Stimulated activated CD4-positive, alpha-beta T cell treated with anti-CD3 and anti-CD28 coated beads, Interleukin-2, amount 100 ng/mL, for 24 hours (primary cell): ENCODE measurements around the gene AVPI1.

Experiments
- DNase-seq, 2 donors: peaks; one replicate each; pipeline ENCODE4 v3.0.0-alpha.2; 2020

The AVPI1 gene, protein sequence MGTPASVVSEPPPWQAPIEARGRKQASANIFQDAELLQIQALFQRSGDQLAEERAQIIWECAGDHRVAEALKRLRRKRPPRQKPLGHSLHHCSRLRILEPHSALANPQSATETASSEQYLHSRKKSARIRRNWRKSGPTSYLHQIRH

DNA sequence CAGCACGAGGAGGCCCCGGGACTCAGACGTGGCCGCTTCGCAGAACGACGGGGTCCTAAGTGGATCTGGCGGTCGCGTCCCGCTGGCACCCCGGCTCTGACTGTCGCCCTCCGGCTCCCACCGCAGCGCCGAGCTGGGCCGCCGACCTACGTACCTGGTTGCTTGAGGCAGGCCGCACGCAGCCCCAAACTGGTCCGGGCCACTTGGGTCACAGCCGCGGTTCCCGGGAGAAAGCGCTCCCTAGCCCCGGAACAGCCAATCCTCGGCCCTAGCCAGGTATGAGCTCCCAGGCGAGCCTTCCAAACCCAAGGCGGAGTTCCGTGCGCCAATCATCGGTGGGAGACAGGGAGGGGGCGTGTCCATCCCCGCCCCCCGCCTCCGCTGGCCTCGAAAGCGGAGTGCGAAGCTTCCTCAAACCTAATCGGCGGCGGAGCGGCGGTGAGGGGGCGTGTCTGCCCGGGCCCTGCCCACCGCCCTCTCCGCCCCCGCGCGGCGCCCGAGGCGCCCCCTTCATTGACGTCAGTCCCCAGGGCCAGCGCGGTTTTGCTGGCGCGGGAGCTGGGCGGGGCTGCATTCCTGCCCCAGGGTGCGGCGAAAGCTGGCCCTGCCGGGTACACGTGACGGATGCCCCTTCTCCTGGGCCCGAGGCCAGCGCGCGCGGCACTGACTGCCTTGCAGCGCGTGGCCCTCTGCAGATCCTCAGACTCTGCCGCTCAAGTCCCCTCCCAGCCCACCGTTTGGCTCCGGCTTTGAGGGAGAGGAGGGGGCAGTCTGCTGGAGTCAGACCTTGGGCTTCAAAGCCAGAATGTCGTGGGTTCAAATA lies at the start of gene AVPI1:
Gene AVPI1, minus strand, starts transcription at position 280 of the 823 bp plus-strand sequence. CDS start 7,336 bp downstream, outside the sequence.
- DNase-seq = peak; percentile 93 to 97

DNA sequence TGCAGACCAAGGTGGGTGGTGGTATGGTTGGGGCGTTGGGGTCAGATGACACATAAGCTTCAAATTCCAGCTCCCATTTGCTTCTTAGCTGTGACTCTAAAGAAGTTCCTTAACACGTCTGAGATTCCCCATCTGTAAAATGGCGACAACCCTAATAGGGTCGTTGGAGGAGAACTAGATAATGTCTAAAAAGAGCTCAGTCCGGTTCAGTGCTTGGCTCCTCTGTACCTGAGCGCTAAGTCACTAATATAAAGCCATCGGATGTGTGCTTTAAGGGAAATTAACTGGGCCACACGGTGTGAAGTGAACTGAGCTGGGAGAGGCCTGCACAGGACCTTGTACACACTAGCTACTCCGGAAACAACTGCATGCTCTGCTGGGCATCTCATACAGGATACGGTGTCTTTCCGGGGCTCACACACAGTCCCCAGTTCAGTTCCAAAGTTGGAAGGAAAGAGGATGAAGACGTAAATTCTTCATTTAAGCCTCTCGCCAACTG lies 49.4 kb upstream of the AVPI1 start:
- no peak for DNase-seq

DNA sequence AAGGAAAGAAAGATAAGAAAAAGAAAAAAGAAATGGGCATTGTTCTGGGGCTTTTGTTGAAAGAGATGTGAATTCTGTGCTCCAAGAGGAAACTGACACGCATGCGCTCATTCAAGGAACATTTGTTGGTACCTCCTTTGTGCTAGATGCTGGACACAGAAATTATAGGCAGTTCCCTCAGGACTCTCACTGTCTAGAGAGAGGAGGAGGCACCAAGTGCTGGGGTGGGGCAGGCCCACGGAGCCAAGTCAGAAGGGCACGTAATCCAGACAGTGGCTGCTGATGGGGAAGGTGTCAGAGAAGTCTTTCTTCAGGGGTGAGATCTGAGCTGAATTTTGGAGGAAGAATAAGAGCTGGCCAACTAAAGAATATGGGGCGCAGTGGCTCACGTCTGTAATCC lies 47.0 kb upstream of the AVPI1 start:
- no peak for DNase-seq

DNA sequence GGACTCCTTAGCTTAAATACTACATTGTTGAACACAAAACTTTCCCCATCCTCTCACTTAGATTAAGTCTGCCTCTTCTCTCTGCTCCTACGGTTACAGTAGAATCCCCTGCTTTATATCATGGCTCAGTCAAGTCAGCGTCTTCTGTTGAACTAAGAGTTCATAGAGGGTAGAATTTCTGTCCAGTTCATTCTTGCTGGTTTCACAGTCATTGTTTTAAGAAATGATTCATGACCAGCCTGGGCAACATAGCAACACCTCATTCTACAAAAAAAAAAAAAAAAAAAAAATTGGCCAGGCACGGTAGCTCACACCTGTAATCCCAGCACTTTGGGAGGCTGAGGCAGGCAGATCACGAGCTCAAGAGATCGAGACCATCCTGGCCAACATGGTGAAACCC lies 46.2 kb upstream of the AVPI1 start:
- no peak for DNase-seq

DNA sequence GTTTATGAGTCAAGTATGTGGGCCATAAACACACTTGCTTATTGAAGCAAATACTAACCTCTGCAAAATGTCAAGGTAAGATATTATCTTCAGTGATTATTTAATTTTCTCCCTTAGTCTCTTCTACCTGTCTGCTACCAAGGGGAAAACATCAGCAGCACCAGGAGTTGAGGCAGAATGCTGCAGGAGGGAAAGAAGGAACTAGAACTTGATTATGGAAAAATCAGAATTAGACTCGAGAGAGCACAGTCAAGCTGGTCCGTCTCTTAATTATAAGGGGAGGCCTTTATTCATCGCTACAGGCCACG lies 45.0 kb upstream of the AVPI1 start:
- DNase-seq = no peak

DNA sequence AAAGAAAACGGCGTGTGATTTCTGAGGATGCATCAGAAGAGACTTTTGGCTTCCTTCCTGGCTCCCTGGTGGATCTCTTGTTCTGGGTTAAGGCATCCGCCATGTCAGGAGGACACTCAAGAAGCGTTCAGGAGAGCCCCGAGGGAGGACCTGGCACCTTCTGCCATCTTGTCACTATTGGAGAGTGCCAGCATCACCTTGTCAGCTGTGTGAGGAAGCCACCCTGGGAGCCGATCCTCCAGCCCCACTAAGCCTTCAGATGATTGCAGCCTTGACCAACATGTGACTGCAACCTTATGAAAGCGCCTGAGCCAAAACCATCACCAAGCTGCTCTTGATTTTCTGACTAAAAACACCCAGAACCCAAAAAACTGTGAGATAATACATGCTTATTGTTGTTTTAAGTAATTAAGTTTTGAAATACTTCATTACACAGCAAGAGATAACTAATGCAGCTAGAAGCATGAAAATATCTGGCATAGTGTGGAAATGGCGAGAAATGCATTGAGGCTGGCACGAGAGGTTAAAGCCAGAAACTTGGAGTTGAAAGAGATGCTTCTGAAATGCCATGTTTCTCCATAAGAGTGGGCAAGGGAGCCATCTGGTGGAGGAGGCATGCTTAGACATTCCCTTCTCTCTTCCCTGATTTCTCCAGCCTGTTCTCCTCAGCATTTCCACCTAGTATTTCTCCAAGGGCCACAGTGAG lies 44.5 kb upstream of the AVPI1 start:
- peak; percentile 54 to 67 for DNase-seq

DNA sequence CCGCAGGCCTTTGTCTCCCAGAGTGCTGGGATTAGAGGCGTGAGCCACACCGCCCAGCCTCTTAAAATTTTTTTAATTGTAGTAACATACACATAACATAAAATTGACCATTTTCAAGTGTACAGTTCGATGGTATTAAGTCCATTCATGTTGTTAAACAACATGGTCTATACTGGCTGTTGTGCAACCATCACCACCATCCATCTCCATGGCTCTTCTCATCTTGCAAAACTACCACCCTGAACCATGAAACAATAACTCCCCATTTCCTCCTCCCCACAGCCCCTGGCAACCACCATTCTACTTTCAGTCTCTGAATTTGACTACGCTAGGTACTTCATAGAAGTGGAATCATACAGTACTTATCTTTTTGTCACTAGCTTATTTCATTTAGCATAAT lies 42.0 kb upstream of the AVPI1 start:
- DNase-seq = no peak

DNA sequence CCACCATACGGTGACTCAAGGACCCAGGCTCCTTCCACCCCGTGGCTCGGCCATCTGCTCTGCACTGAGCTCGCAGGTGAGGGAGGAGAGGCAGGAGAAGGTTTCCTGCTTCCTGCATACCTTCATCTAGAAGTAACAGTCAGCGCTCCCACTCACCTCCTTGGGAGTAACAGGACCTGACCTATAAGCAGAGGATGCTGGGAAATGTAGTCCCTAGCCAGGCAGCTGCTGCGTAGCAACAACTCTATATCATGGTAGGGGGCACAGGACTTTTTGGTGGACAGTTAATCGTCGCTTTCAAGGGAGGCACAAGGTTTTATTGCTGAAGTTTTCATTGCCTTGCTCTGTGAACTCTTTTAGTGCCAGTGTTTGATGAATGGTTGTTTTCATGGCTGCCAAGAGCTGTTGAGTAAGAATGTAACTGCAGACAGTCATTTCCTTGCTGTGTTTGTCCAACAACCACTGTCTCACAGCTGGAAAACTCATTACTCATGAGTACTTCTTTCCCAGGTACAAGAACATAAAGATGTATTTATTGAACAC lies 39.7 kb upstream of the AVPI1 start:
- DNase-seq = no peak

DNA sequence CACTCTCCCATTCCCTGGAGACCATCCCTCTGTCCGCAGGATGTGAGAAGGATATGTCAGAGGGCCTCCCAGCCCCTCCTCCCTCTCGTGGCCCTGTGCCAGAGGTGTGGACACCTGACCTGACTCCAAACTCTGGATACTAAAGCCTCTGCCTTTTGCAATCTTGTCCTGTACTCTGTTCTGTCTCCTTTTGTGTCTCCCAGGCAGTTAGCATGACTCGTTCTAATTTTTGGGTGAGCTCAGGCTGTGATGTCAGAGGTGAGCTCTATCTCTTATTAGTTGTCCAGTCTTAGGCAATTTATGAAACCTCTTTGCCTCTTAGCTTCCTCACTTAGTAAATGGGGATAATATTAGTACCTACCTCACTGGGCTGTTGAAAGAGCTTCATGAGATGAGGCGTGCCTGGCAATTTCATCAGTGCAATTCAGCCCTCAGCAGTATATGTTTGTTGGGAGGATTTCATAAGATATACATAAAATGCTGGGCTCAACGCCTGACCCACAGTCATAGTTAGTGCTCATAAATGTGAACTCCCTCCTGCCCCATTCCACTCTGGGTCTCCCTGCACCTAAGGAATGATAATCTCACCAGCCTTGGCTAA lies 37.4 kb upstream of the AVPI1 start:
- no peak for DNase-seq

DNA sequence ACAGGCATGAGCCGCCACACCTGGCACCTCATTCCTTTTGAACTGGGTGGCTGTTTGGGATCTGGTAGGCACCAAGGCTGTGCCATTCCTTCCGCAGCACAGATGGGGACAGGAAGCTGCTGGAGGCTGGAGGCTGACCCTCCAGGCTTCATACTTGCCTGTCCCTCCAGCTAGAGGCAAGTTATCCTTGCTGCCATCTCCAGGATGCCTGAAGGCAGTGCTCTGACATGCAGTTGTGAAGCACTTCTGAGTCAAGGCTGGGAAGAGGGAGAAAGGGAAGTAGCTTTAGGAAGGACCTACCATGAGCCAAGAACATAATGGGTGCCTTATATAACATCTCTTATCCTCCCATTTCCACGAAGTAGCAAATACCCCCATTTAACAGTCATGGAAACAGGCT lies 36.0 kb upstream of the AVPI1 start:
- no peak for DNase-seq

DNA sequence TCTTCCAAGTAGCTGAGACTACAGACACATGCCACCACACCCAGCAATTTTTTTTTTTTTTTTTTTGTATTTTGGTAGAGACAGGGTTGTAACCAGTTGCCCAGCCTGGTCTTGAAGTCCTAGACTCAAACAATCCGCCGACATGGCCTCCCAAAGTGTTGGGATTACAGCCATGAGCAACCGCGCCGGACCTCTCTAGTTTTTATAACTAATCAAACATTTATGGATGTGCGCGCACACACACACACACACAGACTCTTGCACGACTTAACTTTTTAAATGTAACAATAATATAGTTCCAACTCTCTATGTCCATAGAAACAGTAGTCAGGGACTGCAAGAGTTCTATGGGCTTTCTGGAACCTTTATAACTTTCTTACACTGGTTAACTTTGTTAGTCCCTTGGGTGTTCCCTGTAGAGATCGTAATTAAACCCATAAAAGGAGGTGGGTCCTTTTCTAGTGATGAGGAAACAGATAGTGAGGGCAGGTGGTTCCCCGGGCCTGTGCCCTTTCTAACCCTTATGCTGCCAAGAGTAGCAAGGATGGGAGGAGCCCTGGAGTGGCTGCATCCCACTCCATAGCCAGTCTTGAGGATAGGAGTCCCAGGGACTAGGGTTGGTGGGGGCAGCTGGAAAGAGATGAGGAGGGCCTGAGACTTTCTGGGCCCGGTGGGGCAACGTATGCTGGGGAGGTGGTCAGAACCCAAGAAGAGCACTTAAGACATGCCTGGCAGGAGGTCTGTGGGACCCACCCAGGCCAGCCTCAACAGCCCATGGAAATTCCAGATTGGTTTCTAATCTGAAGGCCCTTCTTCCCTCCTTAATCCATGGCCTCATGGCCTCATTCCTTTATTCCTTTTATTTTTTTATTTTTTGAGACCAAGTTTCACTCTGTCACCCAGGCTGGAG lies 35.1 kb upstream of the AVPI1 start:
- DNase-seq = no peak

DNA sequence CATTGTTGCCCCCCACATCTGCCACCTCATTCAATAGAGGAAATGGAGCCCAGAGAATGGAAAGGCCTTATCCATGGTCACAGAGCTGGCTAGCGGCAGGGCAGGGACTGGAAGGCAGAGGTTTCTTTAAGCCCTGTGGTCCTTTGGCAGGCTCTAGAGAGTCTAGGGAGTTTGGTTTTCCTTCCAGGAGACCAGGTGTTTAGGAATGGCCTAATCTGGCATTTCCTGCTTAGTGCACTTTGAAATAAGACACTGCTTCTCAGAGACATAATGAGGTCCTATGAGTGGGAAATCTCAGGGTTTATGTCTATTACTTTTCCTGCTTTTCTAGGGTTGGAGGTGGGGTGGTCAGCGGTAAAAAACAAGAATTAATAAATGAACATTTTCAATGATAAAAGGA lies 32.6 kb upstream of the AVPI1 start:
- no peak for DNase-seq

DNA sequence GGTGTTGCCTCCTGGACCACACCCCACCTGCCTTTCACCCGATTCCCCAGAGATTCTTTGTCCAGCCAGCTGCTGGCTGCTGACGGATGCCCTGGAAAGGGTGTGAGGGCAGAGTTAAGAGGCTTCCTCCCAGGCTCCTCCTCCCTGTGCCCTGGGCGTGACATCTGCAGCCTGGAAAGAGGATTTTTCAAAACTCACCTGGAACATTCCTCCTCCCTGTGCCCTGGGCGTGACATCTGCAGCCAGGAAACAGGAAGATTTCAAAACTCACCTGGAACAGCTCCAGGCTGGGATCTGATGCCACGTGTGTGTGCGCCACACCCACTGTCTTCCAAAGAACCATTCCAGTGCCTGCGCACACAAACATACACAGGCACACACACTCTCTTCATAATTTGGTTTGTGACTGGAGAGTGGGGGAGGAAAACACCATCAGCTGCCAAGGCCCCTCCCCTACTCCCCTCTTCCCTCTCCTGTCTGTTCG lies 31.7 kb upstream of the AVPI1 start:
- DNase-seq = no peak

DNA sequence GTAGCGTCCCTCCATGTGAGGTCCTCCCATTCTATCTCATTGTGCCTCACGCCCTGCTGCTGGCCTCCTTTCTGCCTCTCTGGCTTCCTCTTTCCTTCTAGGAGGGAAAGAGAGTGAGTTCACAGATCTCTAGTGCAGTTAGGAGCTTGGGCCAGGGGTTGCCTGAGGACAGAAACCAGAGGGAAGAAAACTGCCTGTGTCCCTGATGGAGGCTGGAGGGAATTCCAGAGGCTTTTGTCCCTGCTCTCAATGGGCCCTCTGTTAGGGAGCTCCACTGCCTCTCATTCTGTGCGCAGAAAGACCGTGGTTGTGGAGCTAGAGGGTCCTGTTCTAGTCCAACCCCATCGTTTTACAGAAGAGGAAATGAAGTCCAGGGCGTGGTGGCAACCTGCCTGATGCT lies 31.1 kb upstream of the AVPI1 start:
- DNase-seq = no peak

DNA sequence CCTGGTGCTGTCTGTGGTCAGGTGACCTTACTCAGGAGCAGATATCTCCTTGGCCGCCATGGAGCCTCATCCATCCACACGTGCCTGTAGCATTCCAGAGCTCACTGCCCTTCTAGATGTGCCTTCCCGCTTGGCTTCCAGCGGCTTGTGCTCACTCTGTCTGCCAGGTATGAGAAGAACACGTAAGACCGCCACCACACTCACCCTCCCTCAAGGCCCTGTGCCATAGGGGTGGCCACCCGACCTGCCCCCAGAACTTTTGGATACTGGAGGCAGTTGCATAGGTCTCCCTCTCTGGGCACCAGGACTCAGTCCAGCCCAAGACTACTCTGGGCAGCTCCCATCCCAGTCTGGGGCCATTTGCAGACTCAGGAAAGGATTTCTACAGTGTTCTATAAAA lies 30.6 kb upstream of the AVPI1 start:
- DNase-seq = no peak

DNA sequence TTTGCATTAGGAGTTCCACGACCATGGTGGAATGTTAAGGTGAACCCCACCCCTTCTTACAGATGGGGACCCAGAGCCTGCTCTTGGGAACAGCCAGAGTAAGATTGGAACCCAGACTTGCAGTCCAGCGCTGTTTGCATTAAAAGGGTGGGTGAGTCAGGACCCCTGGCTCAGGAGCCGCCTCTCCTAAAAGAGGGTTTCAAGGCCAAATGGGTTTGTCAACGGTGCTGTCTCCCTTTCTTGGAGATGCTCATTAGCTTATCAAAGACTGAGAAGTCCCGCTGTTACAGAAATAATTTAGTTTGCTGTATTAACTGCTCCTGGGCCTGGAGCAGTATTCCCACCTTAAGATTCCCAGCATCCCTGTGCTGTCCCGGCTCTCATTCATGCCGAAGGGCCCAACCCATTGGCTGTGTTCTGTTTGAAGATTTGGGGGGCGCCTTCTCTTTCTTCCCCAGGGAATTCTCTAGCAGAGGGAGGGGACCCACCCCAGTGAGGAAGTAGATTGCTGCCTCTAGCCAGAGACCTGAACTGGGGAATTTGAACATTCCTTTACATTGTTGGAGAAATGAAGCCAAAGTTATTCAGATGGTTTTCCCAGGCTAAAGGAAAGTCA lies 28.3 kb upstream of the AVPI1 start:
- DNase-seq = no peak

DNA sequence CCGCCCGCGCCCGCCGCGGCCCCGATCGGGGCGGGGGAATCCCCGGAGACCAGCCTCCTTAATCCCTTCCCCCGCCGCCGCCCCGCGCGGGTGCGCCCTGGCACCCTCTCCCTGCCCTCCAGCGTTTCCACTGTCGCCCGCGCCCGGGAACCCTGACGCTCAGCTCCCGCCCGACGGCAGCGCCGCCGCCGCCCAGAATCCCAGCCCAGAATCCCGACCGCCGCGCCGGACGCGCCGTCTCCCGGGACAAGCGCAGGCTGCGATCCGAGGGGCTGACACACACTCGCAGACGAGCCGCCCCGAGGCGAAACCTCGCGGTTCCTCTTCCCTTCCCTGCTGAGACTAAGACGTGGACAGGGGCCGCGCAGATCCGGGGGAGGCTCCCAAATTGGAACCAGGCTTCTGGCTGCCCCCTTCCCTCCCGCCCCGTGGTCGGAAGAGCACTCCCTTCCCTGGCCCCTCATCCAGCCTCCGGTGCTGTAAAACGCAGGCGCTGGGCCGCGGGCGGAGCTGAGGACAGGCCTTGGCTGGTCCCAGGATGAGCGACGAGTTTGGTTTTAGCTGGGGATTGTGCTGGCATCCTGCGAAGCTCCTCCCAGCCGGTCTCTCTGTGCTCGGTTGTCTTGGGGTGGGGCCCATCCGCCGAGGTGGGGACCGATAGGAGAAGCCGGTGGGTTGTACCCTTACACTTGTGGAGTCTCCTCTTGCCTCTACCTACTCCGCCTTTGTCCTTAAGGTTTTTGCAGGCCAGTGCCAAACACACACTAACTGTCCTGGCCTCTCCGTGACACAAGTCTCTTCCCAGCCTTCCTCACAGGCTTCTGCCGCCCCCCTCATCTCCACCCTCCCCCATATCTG lies 27.6 kb upstream of the AVPI1 start:
- peak in 1 of 2 donors; percentile 34 for DNase-seq

DNA sequence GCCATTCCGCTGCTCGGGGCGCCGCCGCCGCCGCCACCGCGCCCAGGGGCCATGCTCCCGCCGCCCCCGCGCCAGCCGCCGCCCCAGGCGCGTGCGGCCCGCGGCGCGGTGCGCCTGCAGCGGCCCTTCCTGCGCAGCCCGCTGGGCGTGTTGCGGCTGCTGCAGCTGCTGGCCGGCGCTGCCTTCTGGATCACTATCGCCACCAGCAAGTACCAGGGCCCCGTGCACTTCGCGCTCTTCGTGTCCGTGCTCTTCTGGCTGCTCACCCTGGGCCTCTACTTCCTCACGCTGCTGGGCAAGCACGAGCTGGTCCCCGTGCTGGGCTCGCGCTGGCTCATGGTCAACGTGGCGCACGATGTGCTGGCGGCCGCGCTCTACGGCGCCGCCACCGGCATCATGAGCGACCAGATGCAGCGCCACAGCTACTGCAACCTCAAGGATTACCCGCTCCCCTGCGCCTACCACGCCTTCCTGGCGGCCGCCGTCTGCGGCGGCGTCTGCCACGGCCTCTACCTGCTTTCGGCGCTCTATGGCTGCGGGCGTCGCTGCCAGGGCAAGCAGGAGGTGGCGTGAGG lies 26.9 kb upstream of the AVPI1 start:
- peak; percentile 57 to 60 for DNase-seq

DNA sequence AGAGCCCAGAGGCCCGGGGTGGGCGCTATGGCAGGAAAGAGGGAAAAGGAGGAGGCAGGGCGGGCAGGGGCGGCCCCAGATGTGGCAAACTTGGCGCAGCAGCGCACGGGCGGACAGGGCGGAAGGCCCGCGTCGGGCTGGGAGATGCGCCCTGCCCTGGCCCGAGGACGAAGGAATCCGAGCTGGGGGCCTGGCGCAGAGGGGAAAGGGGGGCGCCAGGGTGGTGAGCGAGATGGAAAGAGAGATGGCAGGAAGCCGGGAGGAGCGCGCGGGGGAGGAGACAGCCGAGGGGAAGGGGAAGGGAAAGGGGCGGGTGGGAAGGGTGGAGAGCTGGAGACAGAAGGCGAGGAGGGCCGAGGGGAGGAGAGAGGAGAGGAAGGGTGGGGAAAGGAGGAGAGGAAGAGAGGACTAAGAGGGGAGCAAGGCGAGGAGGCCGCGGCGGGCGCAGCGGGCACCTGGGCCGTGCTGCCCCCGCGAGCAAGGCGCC lies 26.3 kb upstream of the AVPI1 start, which contains the start of gene MARVELD1:
Gene MARVELD1, plus strand, starts transcription at position 392 of the 487 bp plus-strand sequence. CDS start 147 bp downstream, outside the sequence.
- DNase-seq = peak in 1 of 2 donors; percentile 35
